ENCODE data around the gene LANCL3. TPM values are rescaled to one million over a fixed set of nuclear protein-coding genes. Genes with fewer than 3 reads are reported as not detected.

The LANCL3 gene
- total RNA-seq, 1 donor from 2014 or later, result 0.36 TPM

DNA sequence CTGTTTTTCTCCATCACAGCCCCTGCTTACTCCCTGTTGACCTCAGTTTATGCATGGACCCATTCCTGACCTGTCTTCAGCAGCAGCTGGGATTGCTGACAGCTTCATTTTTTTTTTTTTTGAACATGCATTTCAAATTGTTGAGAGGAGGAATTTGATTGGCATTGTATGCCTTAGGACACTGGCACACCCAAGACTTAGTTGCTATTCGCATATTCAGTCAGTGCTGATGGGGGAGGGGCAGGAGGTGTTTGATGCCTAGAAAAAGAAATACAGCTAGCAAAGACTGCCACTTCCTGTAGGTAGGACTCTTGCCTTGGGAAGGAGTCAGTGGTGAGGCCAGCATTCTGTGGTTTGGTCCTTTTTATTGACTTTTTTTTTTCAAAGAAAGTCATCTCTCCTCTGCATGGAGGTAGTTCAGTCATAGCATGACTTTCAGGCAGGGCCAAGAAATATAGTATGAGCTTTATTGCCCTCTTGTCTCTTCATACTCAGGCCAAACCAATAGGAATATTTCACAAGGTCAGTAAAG is 80.5 kb downstream of the LANCL3 start:
- Histone ChIP-seq H4K20me1 (ENCODE audit: insufficient read depth, low read length) (no peaks in the 10 kb centered on the region), H3K4me3 (ENCODE audit: insufficient read depth, low read depth, low read length) (no peak overlapping the region), H3K27me3 (ENCODE audit: insufficient read depth, low read length) (no peaks in the 10 kb centered on the region), H3K9ac (ENCODE audit: low read length) (no peak overlapping the region), H3K4me2 (ENCODE audit: low read length) (no peak overlapping the region), H3K4me1 (ENCODE audit: insufficient read depth, low read length) (no peaks in the 10 kb centered on the region), H3K27ac (ENCODE audit: low read depth, low read length) (no peak overlapping the region), H3K9me3 (ENCODE audit: insufficient read depth, low read depth, low read length) (no peaks in the 10 kb centered on the region), H3K79me2 (ENCODE audit: insufficient read depth, low read length) (no peaks in the 10 kb centered on the region), H3K36me3 (ENCODE audit: insufficient read depth, low read length) (no peaks in the 10 kb centered on the region), H2AFZ (ENCODE audit: low read depth, low read length) (no peak overlapping the region)
- no peak overlapping the region for H3K4me3 Mint-ChIP-seq (ENCODE audit: unreplicated experiment)
- no peaks in the 10 kb centered on the region for H3K36me3 Mint-ChIP-seq (ENCODE audit: low read depth, unreplicated experiment)
- no peak overlapping the region for H3K27ac Mint-ChIP-seq (ENCODE audit: unreplicated experiment)
- no peaks in the 10 kb centered on the region for H3K4me1 Mint-ChIP-seq (ENCODE audit: low read depth, unreplicated experiment)
- H3K27me3 Mint-ChIP-seq (ENCODE audit: low read depth, unreplicated experiment), result peaks cover 9% of the 10 kb centered on the region
- TF ChIP-seq EZH2 (IDR thresholded peaks at IDR 0.05; ENCODE audit: insufficient read depth, low read length), result no peak
- TF ChIP-seq, protein P1, sequence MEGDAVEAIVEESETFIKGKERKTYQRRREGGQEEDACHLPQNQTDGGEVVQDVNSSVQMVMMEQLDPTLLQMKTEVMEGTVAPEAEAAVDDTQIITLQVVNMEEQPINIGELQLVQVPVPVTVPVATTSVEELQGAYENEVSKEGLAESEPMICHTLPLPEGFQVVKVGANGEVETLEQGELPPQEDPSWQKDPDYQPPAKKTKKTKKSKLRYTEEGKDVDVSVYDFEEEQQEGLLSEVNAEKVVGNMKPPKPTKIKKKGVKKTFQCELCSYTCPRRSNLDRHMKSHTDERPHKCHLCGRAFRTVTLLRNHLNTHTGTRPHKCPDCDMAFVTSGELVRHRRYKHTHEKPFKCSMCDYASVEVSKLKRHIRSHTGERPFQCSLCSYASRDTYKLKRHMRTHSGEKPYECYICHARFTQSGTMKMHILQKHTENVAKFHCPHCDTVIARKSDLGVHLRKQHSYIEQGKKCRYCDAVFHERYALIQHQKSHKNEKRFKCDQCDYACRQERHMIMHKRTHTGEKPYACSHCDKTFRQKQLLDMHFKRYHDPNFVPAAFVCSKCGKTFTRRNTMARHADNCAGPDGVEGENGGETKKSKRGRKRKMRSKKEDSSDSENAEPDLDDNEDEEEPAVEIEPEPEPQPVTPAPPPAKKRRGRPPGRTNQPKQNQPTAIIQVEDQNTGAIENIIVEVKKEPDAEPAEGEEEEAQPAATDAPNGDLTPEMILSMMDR (IDR thresholded peaks at IDR 0.05; ENCODE audit: insufficient read depth, low read depth, low read length), result no peak
- FAIRE-seq (peak; percentile 89), DNase-seq (ENCODE audit: low read depth) (no peak)
- no peaks in the 10 kb centered on the region for H3K9me3 Mint-ChIP-seq (ENCODE audit: unreplicated experiment)

DNA sequence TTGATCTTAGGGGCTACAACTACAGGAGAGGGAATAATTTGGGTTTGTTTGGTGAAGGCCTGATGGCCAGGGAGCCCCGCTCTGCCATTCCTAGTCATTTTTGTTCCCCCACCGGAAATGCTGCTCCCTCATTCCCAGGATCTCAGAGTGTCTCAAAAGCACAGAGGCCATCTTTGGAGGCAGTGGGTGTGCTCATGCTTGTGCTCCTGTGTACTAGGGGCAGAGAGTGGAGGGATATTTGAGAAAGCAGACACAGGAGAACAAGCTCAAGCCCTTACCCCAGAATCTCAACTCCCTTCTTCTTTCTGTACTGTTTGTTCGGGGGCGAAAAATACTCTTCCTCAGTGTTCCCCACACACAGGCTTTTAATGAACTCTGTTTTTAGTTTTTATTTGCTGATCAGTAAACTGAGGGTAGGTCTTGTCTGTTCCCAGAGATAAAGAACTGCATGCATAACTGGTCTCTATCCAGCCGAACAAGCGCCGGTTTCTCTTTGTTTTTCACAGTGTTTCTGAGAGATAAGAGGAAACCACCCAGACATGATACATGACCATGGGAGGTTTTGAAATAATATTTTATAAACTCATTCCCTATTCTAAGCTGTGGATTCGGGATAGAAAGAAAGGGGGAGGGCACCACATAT is 81.2 kb downstream of the LANCL3 start:
- Histone ChIP-seq H3K9me3 (ENCODE audit: insufficient read depth, low read depth, low read length) (no peaks in the 10 kb centered on the region), H3K36me3 (ENCODE audit: insufficient read depth, low read length) (no peaks in the 10 kb centered on the region), H3K27me3 (ENCODE audit: insufficient read depth, low read length) (no peaks in the 10 kb centered on the region), H3K27ac (ENCODE audit: low read depth, low read length) (no peak overlapping the region), H3K4me1 (ENCODE audit: insufficient read depth, low read length) (no peaks in the 10 kb centered on the region), H3K4me3 (ENCODE audit: insufficient read depth, low read depth, low read length) (no peak overlapping the region), H4K20me1 (ENCODE audit: insufficient read depth, low read length) (no peaks in the 10 kb centered on the region), H3K4me2 (ENCODE audit: low read length) (no peak overlapping the region), H2AFZ (ENCODE audit: low read depth, low read length) (no peak overlapping the region), H3K79me2 (ENCODE audit: insufficient read depth, low read length) (no peaks in the 10 kb centered on the region), H3K9ac (ENCODE audit: low read length) (no peak overlapping the region)
- TF ChIP-seq EZH2 (IDR thresholded peaks at IDR 0.05; ENCODE audit: insufficient read depth, low read length), result no peak
- TF ChIP-seq, protein P1 (IDR thresholded peaks at IDR 0.05; ENCODE audit: insufficient read depth, low read depth, low read length), result no peak
- Mint-ChIP-seq H3K36me3 (ENCODE audit: low read depth, unreplicated experiment) (no peaks in the 10 kb centered on the region), H3K4me3 (ENCODE audit: unreplicated experiment) (no peak overlapping the region), H3K27ac (ENCODE audit: unreplicated experiment) (no peak overlapping the region), H3K4me1 (ENCODE audit: low read depth, unreplicated experiment) (no peaks in the 10 kb centered on the region), H3K9me3 (ENCODE audit: unreplicated experiment) (no peaks in the 10 kb centered on the region), H3K27me3 (ENCODE audit: low read depth, unreplicated experiment) (peaks cover 9% of the 10 kb centered on the region)
- no peak for DNase-seq (ENCODE audit: low read depth)
- no peak for FAIRE-seq
